ENCODE results near the gene ALOX15B. TPM values are rescaled to one million over a fixed set of nuclear protein-coding genes. Genes with fewer than 3 reads are reported as not detected.

The ALOX15B gene
- total and polyA plus RNA-seq, 2 of the 13 experiments (the other 11 are each of a cell fraction or from before 2014, with no cell fraction given): not detected

GRCh38 chr17:8056232-8056975 is 17.5 kb downstream of the ALOX15B start (continued):
- TF ChIP-seq ZBTB37 (CRISPR knock-in tag; IDR thresholded peaks at IDR 0.05) (0 out of 2 replicates have a peak, but pooled peaks have one; percentile 51), KMT2B (CRISPR knock-in tag; IDR thresholded peaks at IDR 0.05) (0 out of 2 replicates have a peak, but pooled peaks have one; percentile 23), ZBTB8A (CRISPR knock-in tag; IDR thresholded peaks at IDR 0.05; ENCODE audit: borderline replicate concordance, low read depth) (no peak), CEBPB (IDR thresholded peaks at IDR 0.05; ENCODE audit: borderline replicate concordance, low read depth, low read length) (peak; percentile 92), ZFP91 (CRISPR knock-in tag; IDR thresholded peaks at IDR 0.05; ENCODE audit: borderline replicate concordance) (peak; percentile 73), PRDM15 (CRISPR knock-in tag; IDR thresholded peaks at IDR 0.05) (no peak), TSC22D2 (CRISPR knock-in tag; IDR thresholded peaks at IDR 0.05; ENCODE audit: borderline replicate concordance) (0 out of 2 replicates have a peak, but pooled peaks have one; percentile 45), HMGXB4 (CRISPR knock-in tag; IDR thresholded peaks at IDR 0.05; ENCODE audit: borderline replicate concordance in 1 of 2, low read depth in 1 of 2) (peak; percentile 65 to 78), MAZ (IDR thresholded peaks at IDR 0.05; ENCODE audit: borderline replicate concordance, low read depth, low read length) (no peak), MAZ (CRISPR knock-in tag; IDR thresholded peaks at IDR 0.05; ENCODE audit: low read depth) (peak; percentile 32; the same call in 1 of the 2 replicates), DRAP1 (CRISPR knock-in tag; IDR thresholded peaks at IDR 0.05) (peak; percentile 94), ZNF281 (CRISPR knock-in tag; IDR thresholded peaks at IDR 0.05; ENCODE audit: borderline replicate concordance) (peak; percentile 47; the same call in 1 of the 2 replicates), ZMYM3 (CRISPR knock-in tag; IDR thresholded peaks at IDR 0.05) (peak; percentile 34), FLYWCH1 (CRISPR knock-in tag; IDR thresholded peaks at IDR 0.05) (no peak), ZBTB7B (CRISPR knock-in tag; IDR thresholded peaks at IDR 0.05) (peak; percentile 75; the same call in 1 of the 2 replicates)
